CD14-positive monocyte (primary cell): Measurements from ENCODE around the gene ACKR3. TPM values are rescaled to one million over a fixed set of nuclear protein-coding genes. Genes with fewer than 3 reads are reported as not detected.

Source experiments
- DNase-seq, 3 donors: peaks; one replicate each; pipeline ENCODE4 v3.0.0-alpha.2; 2011 to 2022
- H2AFZ ChIP-seq: 2 replicates; pipeline ENCODE4 v1.6.0; 2012; ENCODE audit warnings: mild to moderate bottlenecking, low read depth, low read length, inconsistent platforms; ENCODE audit not compliant: insufficient read depth, poor library complexity, severe bottlenecking
- H3K27ac ChIP-seq, 2 donors: 1 replicate in 1 of 2; 2 replicates in 1 of 2; pipeline ENCODE4 v1.5.1; 2012 to 2013; ENCODE audit warnings: low read length in 2 of 2, control low read depth in 1 of 2, inconsistent platforms in 1 of 2, low read depth in 1 of 2, mild to moderate bottlenecking in 1 of 2
- H3K27me3 ChIP-seq, 2 donors: one replicate each; pipeline versions ENCODE4 v1.6.0 to v1.6.1; 2011 to 2013; ENCODE audit warnings: low read length in 2 of 2; ENCODE audit not compliant: control insufficient read depth in 2 of 2, insufficient read depth in 2 of 2
- H3K36me3 ChIP-seq, 2 donors: replicated peaks in 1 of 2; 1 replicate in 1 of 2; 2 replicates in 1 of 2; pipeline versions ENCODE4 v1.5.1 to v1.6.1; 2012 to 2013; ENCODE audit warnings: low read length in 2 of 2, control low read depth in 1 of 2, inconsistent platforms in 1 of 2, mild to moderate bottlenecking in 1 of 2; ENCODE audit not compliant: insufficient read depth in 2 of 2, control insufficient read depth in 1 of 2
- H3K4me1 ChIP-seq, 2 donors: 1 replicate in 1 of 2; 2 replicates in 1 of 2; pipeline versions ENCODE4 v1.5.1 to v1.6.1; 2012 to 2013; ENCODE audit warnings: low read length in 2 of 2, control low read depth in 1 of 2, inconsistent platforms in 1 of 2, mild to moderate bottlenecking in 1 of 2, moderate library complexity in 1 of 2; ENCODE audit not compliant: insufficient read depth in 2 of 2, control insufficient read depth in 1 of 2
- H3K4me2 ChIP-seq: replicated peaks from 2 replicates; pipeline ENCODE3; 2012; ENCODE audit warnings: low read length, moderate library complexity, mild to moderate bottlenecking; ENCODE audit not compliant: poor library complexity, severe bottlenecking; ENCODE audit errors: extremely low read depth
- H3K4me3 ChIP-seq, 3 experiments: fragments of 200-600 bp in 1 of 3; sonication (generic) in 1 of 3; replicated peaks in 1 of 3; 1 replicate in 2 of 3; 2 replicates in 1 of 3; pipeline ENCODE4 v1.5.1; 2011 to 2013; ENCODE audit warnings: low read length in 3 of 3, mild to moderate bottlenecking in 3 of 3, control low read depth in 2 of 3, low read depth in 2 of 3, inconsistent platforms in 1 of 3, moderate library complexity in 1 of 3
- H3K79me2 ChIP-seq: 2 replicates; pipeline ENCODE4 v1.6.0; 2012; ENCODE audit warnings: mild to moderate bottlenecking, control low read depth, inconsistent platforms, low read length, moderate library complexity; ENCODE audit not compliant: insufficient read depth
- H3K9ac ChIP-seq: 2 replicates; pipeline ENCODE4 v1.6.0; 2017; ENCODE audit warnings: low read length, mild to moderate bottlenecking; ENCODE audit not compliant: insufficient read depth, poor library complexity, severe bottlenecking
- H3K9me3 ChIP-seq, 2 donors: replicated peaks in 1 of 2; 1 replicate in 1 of 2; 2 replicates in 1 of 2; pipeline versions ENCODE4 v1.5.1 to v1.6.1; 2012 to 2013; ENCODE audit warnings: low read length in 2 of 2, control low read depth in 1 of 2; ENCODE audit not compliant: control insufficient read depth in 1 of 2, insufficient read depth in 1 of 2
- H4K20me1 ChIP-seq: 2 replicates; pipeline ENCODE4 v1.6.0; 2012; ENCODE audit warnings: mild to moderate bottlenecking, low read length, control low read depth, moderate library complexity; ENCODE audit not compliant: insufficient read depth
- H3K27ac Mint-ChIP-seq, 7 donors: one replicate each; pipeline ENCODE4 v1.8.0; 2020; ENCODE audit warnings: mild to moderate bottlenecking in 7 of 7, mixed read lengths in 7 of 7, moderate library complexity in 6 of 7, inconsistent platforms in 2 of 7
- H3K27me3 Mint-ChIP-seq, 3 donors: one replicate each; pipeline ENCODE4 v1.8.0; 2021 to 2022; ENCODE audit warnings: low read depth in 3 of 3, mild to moderate bottlenecking in 3 of 3, mixed read lengths in 3 of 3, moderate library complexity in 3 of 3, inconsistent platforms in 1 of 3
- H3K36me3 Mint-ChIP-seq, 2 donors: one replicate each; pipeline ENCODE4 v1.8.0; 2020; ENCODE audit warnings: mixed read lengths in 2 of 2, inconsistent platforms in 1 of 2, mild to moderate bottlenecking in 1 of 2
- H3K4me1 Mint-ChIP-seq: one replicate; pipeline ENCODE4 v1.8.0; 2020; ENCODE audit warnings: mild to moderate bottlenecking, mixed read lengths
- H3K4me3 Mint-ChIP-seq, 2 donors: one replicate each; pipeline ENCODE4 v1.8.0; 2020; ENCODE audit warnings: mild to moderate bottlenecking in 2 of 2, mixed read lengths in 2 of 2, moderate library complexity in 1 of 2
- H3K9me3 Mint-ChIP-seq, 7 donors: one replicate each; pipeline ENCODE4 v1.8.0; 2020 to 2022; ENCODE audit warnings: mixed read lengths in 7 of 7, mild to moderate bottlenecking in 6 of 7, moderate library complexity in 6 of 7, inconsistent platforms in 2 of 7
- whole genome bisulfite sequencing: methylation state at CpG from one replicate; pipeline ENCODE4 v1.1.5; 2013; ENCODE audit warnings: missing lambda C conversion rate; ENCODE audit not compliant: insufficient coverage; 5-methylcytosine and 5-hydroxymethylcytosine counted together
- intact Hi-C, 2 donors: fragments of 100-400 bp; cut with micrococcal nuclease; formaldehyde crosslinking; loops; one replicate each; pipeline versions ENCODE4 v1.15.0 to v1.15.1; 2023
- polyA plus RNA-seq, 3 donors: library from polyadenylated mRNA; depleted of rRNA in 1 of 3; unstranded in 2 of 3; stranded (reverse) in 1 of 3; fragments of 300-500 nt in 2 of 3; fragments of >200 nt in 1 of 3; fragmentation: Illumina TruSeq in 2 of 3; gene quantifications; 1 replicate in 2 of 3; 2 replicates in 1 of 3; pipeline ENCODE4 v1.2.3, GENCODE V29; 2012 to 2021
- TF ChIP-seq, protein P1 (sequence below): fragments of 200-600 bp; IDR thresholded peaks from one replicate; pipeline ENCODE4 v1.8.0; 2022; ENCODE audit warnings: antibody characterized with exemption, mild to moderate bottlenecking

Gene ACKR3
- polyA plus RNA-seq, 3 donors, result 0.41 to 13.3 (median 0.79) TPM

DNA sequence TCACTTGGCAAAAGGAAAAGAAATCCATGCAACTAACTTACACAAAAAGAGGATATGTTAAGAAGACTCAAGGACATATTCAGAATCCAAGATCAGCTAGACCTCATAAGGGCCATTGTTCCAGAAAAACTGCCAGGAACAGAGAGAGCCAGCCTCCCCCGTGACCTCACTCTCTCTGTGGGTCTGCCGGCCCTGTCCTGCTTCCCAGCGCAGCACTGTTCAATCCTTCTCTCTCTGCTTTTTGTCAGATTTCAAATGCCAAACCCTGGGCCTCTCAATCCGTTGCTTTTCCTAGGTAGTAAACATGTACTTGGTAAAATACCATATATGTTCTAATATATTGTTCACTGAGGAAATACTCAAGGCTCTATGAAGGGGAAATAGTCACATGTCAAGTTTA, 40.0 kb upstream of the ACKR3 start:
- H3K4me2 ChIP-seq, result no peak overlapping the region
- no peak overlapping the region for H3K27ac ChIP-seq
- Mint-ChIP-seq H3K27me3 (peaks cover 0 to 4% (median 3%) of the 10 kb centered on the region in 3 donors), H3K36me3 (no peaks in the 10 kb centered on the region), H3K4me1 (peaks cover 10% of the 10 kb centered on the region), H3K27ac (no peak overlapping the region), H3K9me3 (peaks cover 0 to 3% (median 0%) of the 10 kb centered on the region in 7 donors), H3K4me3 (no peak overlapping the region)
- H3K36me3 ChIP-seq, result no peaks in the 10 kb centered on the region
- 100% methylated on average over 3 of the region's 4 CpGs for WGBS
- peak overlapping the region; percentile 9 for H2AFZ ChIP-seq
- TF ChIP-seq, protein P1, sequence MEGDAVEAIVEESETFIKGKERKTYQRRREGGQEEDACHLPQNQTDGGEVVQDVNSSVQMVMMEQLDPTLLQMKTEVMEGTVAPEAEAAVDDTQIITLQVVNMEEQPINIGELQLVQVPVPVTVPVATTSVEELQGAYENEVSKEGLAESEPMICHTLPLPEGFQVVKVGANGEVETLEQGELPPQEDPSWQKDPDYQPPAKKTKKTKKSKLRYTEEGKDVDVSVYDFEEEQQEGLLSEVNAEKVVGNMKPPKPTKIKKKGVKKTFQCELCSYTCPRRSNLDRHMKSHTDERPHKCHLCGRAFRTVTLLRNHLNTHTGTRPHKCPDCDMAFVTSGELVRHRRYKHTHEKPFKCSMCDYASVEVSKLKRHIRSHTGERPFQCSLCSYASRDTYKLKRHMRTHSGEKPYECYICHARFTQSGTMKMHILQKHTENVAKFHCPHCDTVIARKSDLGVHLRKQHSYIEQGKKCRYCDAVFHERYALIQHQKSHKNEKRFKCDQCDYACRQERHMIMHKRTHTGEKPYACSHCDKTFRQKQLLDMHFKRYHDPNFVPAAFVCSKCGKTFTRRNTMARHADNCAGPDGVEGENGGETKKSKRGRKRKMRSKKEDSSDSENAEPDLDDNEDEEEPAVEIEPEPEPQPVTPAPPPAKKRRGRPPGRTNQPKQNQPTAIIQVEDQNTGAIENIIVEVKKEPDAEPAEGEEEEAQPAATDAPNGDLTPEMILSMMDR, result no peak
- H3K9me3 ChIP-seq, result no peaks in the 10 kb centered on the region
- no peaks in the 10 kb centered on the region for H3K79me2 ChIP-seq
- H3K9ac ChIP-seq, result no peak overlapping the region
- H4K20me1 ChIP-seq, result no peaks in the 10 kb centered on the region
- H3K4me3 ChIP-seq, result no peak overlapping the region
- no peaks in the 10 kb centered on the region for H3K4me1 ChIP-seq
- H3K27me3 ChIP-seq, result no peaks in the 10 kb centered on the region
- no peak for DNase-seq
- intact Hi-C loops, result no loop called here

DNA sequence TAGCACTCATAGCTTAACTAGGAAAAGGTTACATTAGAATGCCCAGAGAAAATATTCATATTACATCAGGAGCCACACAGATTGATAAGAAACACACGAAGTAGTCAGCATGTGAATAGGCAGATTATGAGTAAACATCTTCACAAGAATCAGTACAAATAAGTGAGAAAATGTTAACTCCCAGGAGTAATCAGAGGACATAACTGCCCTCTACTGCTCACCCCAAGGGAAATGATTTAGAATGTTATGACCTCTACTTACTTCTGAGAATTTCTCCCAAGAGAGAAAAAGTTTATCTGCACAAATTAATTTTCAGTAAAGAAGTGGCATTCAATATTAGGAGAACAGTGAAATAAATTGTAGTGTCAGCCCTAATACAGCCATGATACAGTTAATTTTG, 39.1 kb upstream of the ACKR3 start:
- no CpG with 5 or more reads among the region's 1 CpG for whole genome bisulfite sequencing
- Mint-ChIP-seq H3K4me1 (peaks cover 10% of the 10 kb centered on the region), H3K36me3 (no peaks in the 10 kb centered on the region)

More for the DNA sequence above, 39.1 kb upstream of the ACKR3 start:
- no peak for DNase-seq
- H3K27me3 Mint-ChIP-seq, result peaks cover 0 to 4% (median 3%) of the 10 kb centered on the region in 3 donors
- H3K9me3 Mint-ChIP-seq, result peaks cover 0 to 3% (median 0%) of the 10 kb centered on the region in 7 donors
- Histone ChIP-seq H3K79me2 (no peaks in the 10 kb centered on the region), H3K9me3 (no peaks in the 10 kb centered on the region), H3K27ac (no peak overlapping the region), H3K4me3 (no peak overlapping the region), H2AFZ (no peak overlapping the region), H4K20me1 (no peaks in the 10 kb centered on the region), H3K36me3 (no peaks in the 10 kb centered on the region), H3K27me3 (no peaks in the 10 kb centered on the region), H3K4me1 (no peaks in the 10 kb centered on the region), H3K4me2 (no peak overlapping the region), H3K9ac (no peak overlapping the region)
- H3K27ac Mint-ChIP-seq, result no peak overlapping the region
- TF ChIP-seq, protein P1, result no peak
- intact Hi-C loops, result no loop called here
- H3K4me3 Mint-ChIP-seq, result no peak overlapping the region
